Ascending aorta (tissue), 2 donors: ENCODE data around the gene ASIC4. TPM values are rescaled to one million over a fixed set of nuclear protein-coding genes. Genes with fewer than 3 reads are reported as not detected.

Experiments used
- DNase-seq, 2 donors: peaks; one replicate each; pipeline ENCODE4 v3.0.0-alpha.2; 2019; ENCODE audit warnings: low spot score in 2 of 2
- H3K27ac ChIP-seq, 2 donors: fragments of 200-600 bp; sonication (generic); one replicate each; pipeline ENCODE4 v1.5.1; 2016 to 2017; ENCODE audit warnings: mild to moderate bottlenecking in 1 of 2
- H3K27me3 ChIP-seq: fragments of 200-600 bp; sonication (generic); one replicate; pipeline ENCODE4 v1.5.1; 2017
- H3K36me3 ChIP-seq, 2 donors: fragments of 200-600 bp; sonication (generic); one replicate each; pipeline ENCODE4 v1.5.1; 2016
- H3K4me1 ChIP-seq, 2 donors: fragments of 200-600 bp; sonication (generic); one replicate each; pipeline ENCODE4 v1.5.1; 2016 to 2017; ENCODE audit warnings: mild to moderate bottlenecking in 1 of 2
- H3K4me3 ChIP-seq, 2 donors: fragments of 200-600 bp; sonication (generic); one replicate each; pipeline ENCODE4 v1.5.1; 2016 to 2017; ENCODE audit warnings: mild to moderate bottlenecking in 1 of 2
- H3K9me3 ChIP-seq, 2 donors: fragments of 200-600 bp; sonication (generic); one replicate each; pipeline ENCODE4 v1.5.1; 2016
- CTCF ChIP-seq, 3 experiments: fragments of 200-600 bp in 2 of 3; fragments of 450-650 bp in 1 of 3; sonication (generic) in 2 of 3; IDR thresholded peaks; one replicate each; pipeline ENCODE4 v1.5.1; 2016 to 2019; ENCODE audit warnings: antibody characterized with exemption in 3 of 3, mild to moderate bottlenecking in 1 of 3, moderate library complexity in 1 of 3
- intact Hi-C: fragments of 100-400 bp; cut with DNase I; formaldehyde crosslinking; loops from one replicate; pipeline ENCODE4 v1.15.1; 2023
- total RNA-seq: library from RNA; depleted of rRNA; stranded (reverse); fragments of >200 nt; gene quantifications from one replicate; pipeline ENCODE4 v1.1.0, GENCODE V29; 2016

The ASIC4 gene
- total RNA-seq, 1 donor from 2014 or later = not detected

- Histone ChIP-seq H3K4me1 (peaks cover 4 to 14% of the 10 kb centered on the region in 2 donors), H3K27ac (no peak overlapping the region), H3K4me3 (no peak overlapping the region), H3K27me3 (no peaks in the 10 kb centered on the region), H3K9me3 (no peaks in the 10 kb centered on the region), H3K36me3 (no peaks in the 10 kb centered on the region)
- no peak for DNase-seq
- intact Hi-C loops = loop anchor here (5.0 kb wide), 1 partner anchor 49 kb away; no protein-coding TSS in a partner anchor
- no peak for TF ChIP-seq CTCF (IDR thresholded peaks at IDR 0.05)
Measured at GRCh38 chr2:219526320-219527075, 12.2 kb downstream of the ASIC4 start.

- Histone ChIP-seq H3K27ac (no peak overlapping the region), H3K4me1 (peaks cover 4 to 12% of the 10 kb centered on the region in 2 donors), H3K4me3 (no peak overlapping the region), H3K9me3 (no peaks in the 10 kb centered on the region), H3K27me3 (no peaks in the 10 kb centered on the region), H3K36me3 (no peaks in the 10 kb centered on the region)
- intact Hi-C loops = loop anchor here (5.0 kb wide), 1 partner anchor 50 kb away; no protein-coding TSS in a partner anchor
- no peak for DNase-seq
- no peak for TF ChIP-seq CTCF (IDR thresholded peaks at IDR 0.05)
Measured at GRCh38 chr2:219527076-219527394, 12.8 kb downstream of the ASIC4 start.

- no peaks in the 10 kb centered on the region for H3K27me3 ChIP-seq
- no peak overlapping the region for H3K27ac ChIP-seq
- intact Hi-C loops = loop anchor here (5.0 kb wide), 1 partner anchor 50 kb away; no protein-coding TSS in a partner anchor
- H3K4me3 ChIP-seq = no peak overlapping the region
- no peaks in the 10 kb centered on the region for H3K9me3 ChIP-seq
- H3K36me3 ChIP-seq = no peaks in the 10 kb centered on the region
- DNase-seq = no peak
- H3K4me1 ChIP-seq = peaks cover 1 to 8% of the 10 kb centered on the region in 2 donors
- no peak for TF ChIP-seq CTCF (IDR thresholded peaks at IDR 0.05)
Measured at GRCh38 chr2:219527472-219527871, 13.2 kb downstream of the ASIC4 start.

GRCh38 chr2:219530048-219530963 lies 16.0 kb downstream of the ASIC4 start:
- no peak overlapping the region for H3K27ac ChIP-seq

More at GRCh38 chr2:219530048-219530963, 16.0 kb downstream of the ASIC4 start:
- intact Hi-C loops = loop anchor here (1.0 to 10.0 kb wide), 5 partner anchors 21 to 236 kb away; no protein-coding TSS in a partner anchor
- Histone ChIP-seq H3K4me3 (peak overlapping the region in 1 of 2 donors; percentile 55), H3K9me3 (no peaks in the 10 kb centered on the region), H3K27me3 (no peaks in the 10 kb centered on the region), H3K4me1 (no peaks in the 10 kb centered on the region), H3K36me3 (no peaks in the 10 kb centered on the region)
- peak; percentile 97 to 99 (median 98) for TF ChIP-seq CTCF (IDR thresholded peaks at IDR 0.05)
- DNase-seq = peak in 1 of 2 donors; percentile 88
